HepG2 (cell line): ENCODE results near the gene C4orf46.
"Not testable (repeated sequence)": the region's sequence is repeated elsewhere in the genome, so short reads cannot be mapped to it uniquely, and the experiment has no call there.

ENCODE experiments used
- CREB1 ChIP-seq, 2 experiments: fragments of 450-650 bp in 1 of 2; IDR thresholded peaks; 2 replicates each; pipeline ENCODE4 v1.6.1; 2016 to 2017; ENCODE audit warnings: control low read depth in 1 of 2, mild to moderate bottlenecking in 1 of 2, missing compliant biosample characterization in 1 of 2, missing genetic modification characterization in 1 of 2
- FOXA1 ChIP-seq, 2 experiments: fragments of 450-650 bp in 1 of 2; sonication (generic) in 1 of 2; formaldehyde crosslinking in 1 of 2; IDR thresholded peaks; 2 replicates each; pipeline versions ENCODE4 v1.4.0 to v1.6.1; 2016 to 2020; ENCODE audit warnings: missing genetic modification reagents in 1 of 2
- JUN ChIP-seq: sonication (generic); formaldehyde crosslinking; IDR thresholded peaks from 2 replicates; pipeline ENCODE4 v1.4.0; 2020; ENCODE audit warnings: mild to moderate bottlenecking, missing genetic modification reagents
- MIXL1 ChIP-seq: IDR thresholded peaks from 2 replicates; pipeline ENCODE4 v1.6.1; 2016
- ZFAT ChIP-seq: sonication (generic); formaldehyde crosslinking; conservative IDR thresholded peaks from 2 replicates; pipeline ENCODE4 v1.8.1; 2023; ENCODE audit warnings: missing genetic modification reagents, inconsistent platforms

- not testable (repeated sequence) for TF ChIP-seq JUN (CRISPR knock-in tag); FOXA1 (IDR thresholded peaks at IDR 0.05); FOXA1 (CRISPR knock-in tag; IDR thresholded peaks at IDR 0.05); ZFAT (CRISPR knock-in tag); CREB1 (IDR thresholded peaks at IDR 0.05); CREB1 (CRISPR knock-in tag; IDR thresholded peaks at IDR 0.05); MIXL1
Observed at GRCh38 chr4:158663707-158664625, 7.7 kb downstream of the C4orf46 start.
